ENCODE results near the gene ARID1B. TPM values are rescaled to one million over a fixed set of nuclear protein-coding genes. Genes with fewer than 3 reads are reported as not detected.
A peak's percentile ranks its signal among the peaks of the same experiment; 100 is the strongest.

ARID1B gene
- total RNA-seq, 2 donors from 2014 or later, result 74.0 to 110 TPM

DNA sequence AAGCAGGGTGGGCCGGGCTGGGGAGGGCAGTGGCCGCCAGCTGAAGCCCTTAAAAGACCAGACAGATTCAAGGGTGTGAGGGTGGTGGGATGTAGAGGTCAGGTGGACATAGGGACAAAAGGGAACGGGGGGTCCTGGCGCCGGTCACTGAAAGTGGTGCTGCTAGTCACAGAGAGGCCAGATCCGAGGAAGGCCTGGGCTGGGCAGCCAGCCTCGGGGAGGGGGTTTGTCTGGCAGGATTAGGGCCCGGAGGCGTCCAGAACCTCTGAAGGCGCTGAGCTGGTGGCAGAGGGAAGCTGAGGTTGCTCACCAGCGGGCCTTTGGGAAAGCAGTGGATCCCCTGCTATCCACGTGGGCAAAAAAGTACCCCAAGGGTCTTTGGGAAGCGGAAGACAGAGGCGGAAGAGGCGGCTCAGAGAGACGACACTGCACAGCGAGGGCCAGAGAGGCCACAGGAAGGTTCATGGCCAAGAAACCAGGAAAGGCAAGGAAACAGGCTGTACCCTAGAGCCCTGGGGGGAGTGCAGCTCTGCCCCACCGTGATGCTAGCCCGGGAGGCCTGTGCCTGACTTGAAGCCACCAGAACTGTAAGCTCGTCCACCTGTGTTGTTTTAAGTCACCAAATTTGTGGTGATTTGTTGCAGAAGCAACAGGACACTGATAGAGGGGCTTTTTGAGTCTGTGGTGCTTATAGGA is 440.2 kb downstream of the ARID1B start:
- H3K4me3 ChIP-seq (ENCODE audit: low read length), result no peak overlapping the region
- Mint-ChIP-seq H3K9me3 (no peaks in the 10 kb centered on the region), H3K4me1 (no peaks in the 10 kb centered on the region), H3K4me3 (no peak overlapping the region), H3K36me3 (ENCODE audit: low read depth) (no peaks in the 10 kb centered on the region), H3K27ac (no peak overlapping the region), H3K27me3 (ENCODE audit: insufficient read depth) (peaks cover 8% of the 10 kb centered on the region)
- TF ChIP-seq, protein P1, sequence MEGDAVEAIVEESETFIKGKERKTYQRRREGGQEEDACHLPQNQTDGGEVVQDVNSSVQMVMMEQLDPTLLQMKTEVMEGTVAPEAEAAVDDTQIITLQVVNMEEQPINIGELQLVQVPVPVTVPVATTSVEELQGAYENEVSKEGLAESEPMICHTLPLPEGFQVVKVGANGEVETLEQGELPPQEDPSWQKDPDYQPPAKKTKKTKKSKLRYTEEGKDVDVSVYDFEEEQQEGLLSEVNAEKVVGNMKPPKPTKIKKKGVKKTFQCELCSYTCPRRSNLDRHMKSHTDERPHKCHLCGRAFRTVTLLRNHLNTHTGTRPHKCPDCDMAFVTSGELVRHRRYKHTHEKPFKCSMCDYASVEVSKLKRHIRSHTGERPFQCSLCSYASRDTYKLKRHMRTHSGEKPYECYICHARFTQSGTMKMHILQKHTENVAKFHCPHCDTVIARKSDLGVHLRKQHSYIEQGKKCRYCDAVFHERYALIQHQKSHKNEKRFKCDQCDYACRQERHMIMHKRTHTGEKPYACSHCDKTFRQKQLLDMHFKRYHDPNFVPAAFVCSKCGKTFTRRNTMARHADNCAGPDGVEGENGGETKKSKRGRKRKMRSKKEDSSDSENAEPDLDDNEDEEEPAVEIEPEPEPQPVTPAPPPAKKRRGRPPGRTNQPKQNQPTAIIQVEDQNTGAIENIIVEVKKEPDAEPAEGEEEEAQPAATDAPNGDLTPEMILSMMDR (conservative IDR thresholded peaks at IDR 0.05), result no peak
- no peaks in the 10 kb centered on the region for H3K27me3 ChIP-seq (ENCODE audit: control insufficient read depth, insufficient read depth, low read length, poor library complexity, severe bottlenecking)
- WGBS, 2 experiments (ENCODE audit: insufficient coverage in 1 of 2, insufficient read length in 1 of 2), result 90 to 93% methylated on average over 16 to 20 of the region's 20 CpGs
- no peak overlapping the region for H3K27ac ChIP-seq (ENCODE audit: low read depth, low read length)
- H3K9ac ChIP-seq (ENCODE audit: extremely low read depth, low read length, poor library complexity, severe bottlenecking), result no peak overlapping the region
- H3K36me3 ChIP-seq (ENCODE audit: control insufficient read depth, insufficient read depth, low read length), result no peaks in the 10 kb centered on the region
- no peaks in the 10 kb centered on the region for H3K9me3 ChIP-seq (ENCODE audit: control insufficient read depth, low read length)
- no peak for DNase-seq
- H3K4me1 ChIP-seq (ENCODE audit: control insufficient read depth, insufficient read depth, low read length), result no peaks in the 10 kb centered on the region

DNA sequence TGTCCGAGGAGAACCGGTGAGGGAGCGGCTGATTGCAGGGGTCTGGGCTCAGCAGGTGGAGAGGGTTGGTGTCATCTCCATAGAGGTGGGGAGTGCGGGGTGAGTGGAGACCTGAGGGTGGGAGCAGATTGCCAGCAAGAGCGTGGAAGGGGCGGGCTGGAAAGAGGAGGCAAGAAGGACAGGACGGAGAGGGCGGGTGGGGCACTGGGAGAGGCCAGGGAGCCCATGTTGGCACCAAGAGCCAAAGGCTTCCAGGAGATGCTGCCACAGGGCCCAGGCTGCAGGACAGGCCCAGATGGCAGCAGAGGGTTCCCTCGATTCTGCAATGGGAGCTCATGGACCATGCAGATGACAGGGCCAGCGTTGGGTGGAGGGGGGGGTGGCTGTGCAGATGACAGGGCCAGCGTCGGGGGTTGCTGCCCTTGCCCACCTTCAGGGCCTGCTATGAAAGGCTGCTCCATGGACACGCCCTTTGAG is 440.8 kb downstream of the ARID1B start:
- Histone ChIP-seq H3K9me3 (ENCODE audit: control insufficient read depth, low read length) (no peaks in the 10 kb centered on the region), H3K4me1 (ENCODE audit: control insufficient read depth, insufficient read depth, low read length) (no peaks in the 10 kb centered on the region), H3K36me3 (ENCODE audit: control insufficient read depth, insufficient read depth, low read length) (no peaks in the 10 kb centered on the region), H3K27me3 (ENCODE audit: control insufficient read depth, insufficient read depth, low read length, poor library complexity, severe bottlenecking) (no peaks in the 10 kb centered on the region), H3K27ac (ENCODE audit: low read depth, low read length) (no peak overlapping the region), H3K9ac (ENCODE audit: extremely low read depth, low read length, poor library complexity, severe bottlenecking) (no peak overlapping the region), H3K4me3 (ENCODE audit: low read length) (no peak overlapping the region)
- no peaks in the 10 kb centered on the region for H3K9me3 Mint-ChIP-seq
- TF ChIP-seq, protein P1 (conservative IDR thresholded peaks at IDR 0.05), result no peak
- no peaks in the 10 kb centered on the region for H3K4me1 Mint-ChIP-seq
- no peaks in the 10 kb centered on the region for H3K36me3 Mint-ChIP-seq (ENCODE audit: low read depth)
- peaks cover 9% of the 10 kb centered on the region for H3K27me3 Mint-ChIP-seq (ENCODE audit: insufficient read depth)
- H3K4me3 Mint-ChIP-seq, result no peak overlapping the region
- peak; percentile 35 for DNase-seq
- no peak overlapping the region for H3K27ac Mint-ChIP-seq
- WGBS, 2 experiments (ENCODE audit: insufficient coverage in 1 of 2, insufficient read length in 1 of 2), result 93 to 96% methylated on average over 6 to 13 of the region's 13 CpGs

DNA sequence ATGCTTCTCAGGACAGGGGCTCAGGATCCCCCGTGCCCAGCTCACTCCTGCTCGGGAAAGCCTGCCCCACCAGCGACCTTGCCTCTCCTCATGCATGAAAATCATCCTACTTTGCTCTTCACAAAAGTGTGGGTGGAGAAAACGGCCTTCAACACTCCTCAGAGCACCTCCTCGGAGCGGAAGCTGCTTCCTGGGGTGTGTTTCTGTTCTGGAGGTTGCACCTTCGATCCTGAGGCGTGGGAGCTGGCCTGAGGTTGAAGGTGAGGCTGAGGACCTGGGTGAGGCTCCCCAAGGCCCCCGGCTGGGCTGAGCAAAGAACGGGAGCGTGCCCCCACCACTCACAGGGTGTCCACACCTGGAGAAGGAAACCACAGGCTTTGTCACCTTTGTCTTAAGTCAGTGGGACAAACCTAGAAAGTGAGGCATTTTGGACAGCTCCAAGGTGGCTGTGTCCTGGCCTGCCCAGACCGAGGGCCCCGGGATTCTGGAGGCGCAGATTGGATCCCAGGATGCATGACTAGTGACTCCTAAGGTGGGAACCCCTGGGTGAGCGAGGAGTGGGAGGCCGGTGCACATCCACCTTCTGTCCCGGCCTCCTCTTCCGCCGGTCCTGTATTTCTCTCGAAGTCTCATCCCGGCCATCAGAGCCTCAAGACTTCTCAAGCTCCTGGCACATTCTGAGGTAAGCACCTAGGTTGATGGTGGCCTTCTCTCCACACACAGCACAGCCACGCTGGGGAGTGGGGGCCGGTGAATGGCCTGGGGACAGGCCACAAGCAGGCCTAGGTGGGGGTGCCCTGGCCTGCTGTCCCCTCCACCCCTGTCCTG is 441.4 kb downstream of the ARID1B start:
- TF ChIP-seq, protein P1 (conservative IDR thresholded peaks at IDR 0.05), result no peak
- peaks cover 13% of the 10 kb centered on the region for H3K27me3 Mint-ChIP-seq (ENCODE audit: insufficient read depth)
- H3K9me3 Mint-ChIP-seq, result no peaks in the 10 kb centered on the region
- no peaks in the 10 kb centered on the region for H3K4me1 Mint-ChIP-seq
- Histone ChIP-seq H3K9me3 (ENCODE audit: control insufficient read depth, low read length) (no peaks in the 10 kb centered on the region), H3K27ac (ENCODE audit: low read depth, low read length) (no peak overlapping the region), H3K4me1 (ENCODE audit: control insufficient read depth, insufficient read depth, low read length) (no peaks in the 10 kb centered on the region), H3K9ac (ENCODE audit: extremely low read depth, low read length, poor library complexity, severe bottlenecking) (no peak overlapping the region), H3K36me3 (ENCODE audit: control insufficient read depth, insufficient read depth, low read length) (no peaks in the 10 kb centered on the region), H3K4me3 (ENCODE audit: low read length) (no peak overlapping the region), H3K27me3 (ENCODE audit: control insufficient read depth, insufficient read depth, low read length, poor library complexity, severe bottlenecking) (no peaks in the 10 kb centered on the region)
- H3K4me3 Mint-ChIP-seq, result no peak overlapping the region
- no peaks in the 10 kb centered on the region for H3K36me3 Mint-ChIP-seq (ENCODE audit: low read depth)
- no peak overlapping the region for H3K27ac Mint-ChIP-seq
- DNase-seq, result peak; percentile 51
- WGBS, 2 experiments (ENCODE audit: insufficient coverage in 1 of 2, insufficient read length in 1 of 2), result 93 to 96% methylated on average over 15 to 23 of the region's 23 CpGs

All from endodermal cell (in vitro differentiated cells).